ENCODE results near the gene PAQR4.

Gene PAQR4

DNA sequence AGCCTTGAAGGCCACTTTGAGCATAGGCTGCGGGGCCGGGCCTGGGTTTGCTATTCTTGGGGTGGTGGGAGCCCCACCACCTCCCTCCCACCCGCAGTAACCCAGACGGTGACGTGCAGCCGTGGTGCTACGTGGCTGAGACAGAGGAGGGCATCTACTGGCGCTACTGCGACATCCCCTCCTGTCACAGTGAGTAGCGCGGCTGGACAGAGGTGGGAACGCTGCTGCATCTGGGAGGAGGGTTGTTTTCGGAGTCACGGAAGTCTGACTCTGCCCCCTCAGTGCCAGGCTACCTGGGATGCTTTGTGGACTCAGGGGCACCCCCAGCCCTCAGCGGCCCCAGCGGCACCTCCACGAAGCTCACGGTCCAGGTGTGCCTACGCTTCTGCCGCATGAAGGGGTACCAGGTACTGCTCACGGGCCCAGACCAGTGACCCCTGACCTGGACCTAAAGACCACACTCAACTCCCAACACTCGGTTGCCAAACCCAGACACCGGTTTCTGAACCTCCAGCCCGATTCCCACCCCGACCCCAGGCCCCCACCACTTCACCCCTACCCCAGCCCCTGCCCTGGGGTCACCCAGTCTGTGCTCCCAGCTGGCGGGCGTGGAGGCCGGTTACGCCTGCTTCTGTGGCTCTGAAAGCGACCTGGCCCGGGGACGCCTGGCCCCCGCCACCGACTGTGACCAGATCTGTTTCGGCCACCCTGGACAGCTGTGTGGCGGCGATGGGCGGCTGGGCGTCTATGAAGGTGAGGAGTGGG is 2.9 kb upstream of the PAQR4 start:
- DNase-seq = no peak

DNA sequence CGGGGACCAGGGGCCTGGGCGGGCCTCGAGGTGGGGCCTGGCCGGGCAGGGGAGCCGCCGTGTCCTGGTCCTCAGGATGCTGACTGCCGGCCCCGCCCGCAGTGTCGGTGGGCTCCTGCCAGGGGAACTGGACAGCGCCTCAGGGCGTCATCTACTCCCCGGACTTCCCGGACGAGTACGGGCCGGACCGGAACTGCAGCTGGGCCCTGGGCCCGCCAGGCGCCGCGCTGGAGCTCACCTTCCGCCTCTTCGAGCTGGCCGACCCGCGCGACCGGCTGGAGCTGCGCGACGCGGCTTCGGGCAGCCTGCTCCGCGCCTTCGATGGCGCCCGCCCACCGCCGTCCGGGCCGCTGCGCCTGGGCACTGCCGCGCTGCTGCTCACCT is 2.3 kb upstream of the PAQR4 start:
- no peak for DNase-seq

DNA sequence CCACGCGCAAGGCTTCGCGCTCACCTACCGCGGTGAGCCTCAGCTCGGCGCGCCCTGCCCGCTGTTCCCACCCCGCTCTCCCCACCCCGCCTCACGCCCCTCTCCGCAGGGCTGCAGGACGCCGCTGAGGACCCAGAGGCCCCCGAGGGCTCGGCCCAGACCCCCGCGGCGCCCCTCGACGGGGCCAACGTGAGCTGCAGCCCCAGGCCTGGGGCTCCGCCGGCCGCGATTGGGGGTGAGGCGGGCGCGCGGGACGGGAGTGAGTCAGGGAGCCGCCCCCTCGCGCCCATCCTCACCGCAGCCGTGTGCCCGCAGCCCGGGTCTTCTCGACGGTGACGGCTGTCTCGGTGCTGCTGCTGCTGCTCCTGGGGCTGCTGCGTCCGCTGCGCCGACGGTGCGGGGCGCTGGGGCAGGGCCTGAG is 1.9 kb upstream of the PAQR4 start:
- DNase-seq = no peak

DNA sequence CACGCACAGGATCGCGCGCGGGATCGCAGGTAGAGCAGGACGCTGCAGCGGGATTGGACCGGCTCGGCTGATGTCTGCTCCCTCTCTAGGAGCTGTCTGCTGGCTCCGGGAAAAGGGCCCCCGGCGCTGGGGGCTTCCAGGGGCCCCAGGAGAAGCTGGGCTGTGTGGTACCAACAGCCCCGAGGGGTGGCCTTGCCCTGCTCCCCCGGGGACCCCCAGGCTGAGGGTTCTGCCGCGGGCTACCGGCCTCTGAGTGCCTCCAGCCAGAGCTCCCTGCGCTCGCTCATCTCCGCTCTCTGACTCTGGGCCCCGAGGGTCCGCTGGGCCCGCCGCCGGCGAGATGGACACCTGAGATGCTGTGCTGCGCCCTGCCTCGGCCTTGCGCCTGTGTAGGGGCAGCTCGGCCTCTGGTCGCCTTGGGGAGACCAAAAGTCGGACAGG is 1.4 kb upstream of the PAQR4 start:
- no peak for DNase-seq

DNA sequence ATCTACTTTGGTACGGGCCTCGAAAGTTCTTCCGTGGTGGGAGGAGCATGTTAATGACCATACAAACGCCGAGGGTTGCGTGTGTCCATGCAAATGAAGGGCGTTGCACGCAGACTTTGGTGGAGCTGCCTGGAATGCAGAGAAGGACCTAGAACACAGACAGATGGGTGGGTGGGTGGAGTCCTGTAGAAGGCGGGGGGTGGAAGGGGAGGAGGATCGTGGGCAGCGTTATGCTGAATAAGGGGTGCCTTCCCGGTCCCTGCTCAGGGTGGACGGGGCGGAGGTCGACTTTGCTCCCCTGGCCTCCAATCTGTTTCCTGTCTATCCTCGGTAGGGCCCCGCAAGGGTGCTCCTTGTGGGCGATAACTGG is 795 bp upstream of the PAQR4 start:
- DNase-seq = no peak

DNA sequence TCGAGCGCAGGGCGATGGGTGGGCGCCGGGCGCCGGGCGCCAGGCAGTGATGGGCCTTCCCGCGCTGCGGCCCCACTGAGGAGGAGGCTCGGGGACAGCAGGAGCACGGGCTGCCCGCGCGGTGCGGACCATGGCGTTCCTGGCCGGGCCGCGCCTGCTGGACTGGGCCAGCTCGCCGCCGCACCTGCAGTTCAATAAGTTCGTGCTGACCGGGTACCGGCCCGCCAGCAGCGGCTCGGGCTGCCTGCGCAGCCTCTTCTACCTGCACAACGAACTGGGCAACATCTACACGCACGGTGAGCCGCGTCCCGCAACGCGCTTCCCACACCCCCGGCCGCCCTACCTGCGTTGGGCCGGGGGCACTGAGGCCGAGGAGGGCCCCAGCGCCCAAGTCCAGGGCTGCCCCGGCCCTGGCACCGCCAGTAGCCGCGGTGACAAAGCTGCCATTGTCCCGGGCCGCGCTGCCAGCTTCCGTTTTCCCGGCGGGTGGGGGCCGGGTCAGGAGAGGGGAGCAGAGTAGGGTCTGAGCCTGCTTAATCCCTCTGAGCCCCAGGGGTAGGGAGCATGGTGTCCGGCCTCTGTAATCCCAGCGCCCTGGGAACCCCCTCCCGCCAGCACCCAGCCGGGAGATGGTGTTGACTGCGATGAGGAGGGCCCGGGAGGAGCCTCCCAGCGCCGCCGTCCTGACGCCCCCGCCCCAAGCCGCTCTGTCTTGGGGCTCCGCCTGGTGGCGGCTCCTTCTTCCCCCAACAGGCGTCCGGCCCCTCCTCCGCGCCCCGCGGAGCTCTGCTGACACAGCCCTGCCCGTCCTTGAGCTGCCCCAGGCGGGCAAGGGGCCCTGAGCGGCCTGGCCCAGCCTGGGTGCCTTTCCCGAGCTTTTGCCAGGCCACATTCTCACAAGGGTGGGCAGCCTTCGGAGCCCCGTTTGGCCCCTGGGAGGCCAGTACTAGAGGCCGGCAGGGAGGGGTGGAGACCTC is 685 bp downstream of the PAQR4 start:
- DNase-seq = peak; percentile 66

DNA sequence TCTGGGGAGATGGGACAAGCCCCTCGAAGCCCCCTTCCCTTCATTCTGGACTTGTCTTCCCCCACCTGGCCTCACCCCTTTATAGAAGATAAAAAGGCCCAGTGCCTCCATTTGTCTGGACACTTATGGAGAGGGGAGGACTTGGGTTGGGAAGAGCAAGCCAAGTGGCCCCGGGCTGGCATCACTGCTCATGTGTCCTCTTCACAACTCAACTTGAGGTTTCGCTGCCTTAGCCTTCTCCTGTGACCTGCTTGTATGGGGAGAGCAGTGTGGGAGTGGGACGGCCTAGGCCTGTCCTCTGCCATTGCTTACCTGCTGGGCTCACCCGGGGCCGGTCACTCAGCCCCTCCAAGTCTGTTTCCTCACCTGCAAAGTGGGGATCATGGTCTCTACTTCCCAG is 1.4 kb downstream of the PAQR4 start:
- no peak for DNase-seq

DNA sequence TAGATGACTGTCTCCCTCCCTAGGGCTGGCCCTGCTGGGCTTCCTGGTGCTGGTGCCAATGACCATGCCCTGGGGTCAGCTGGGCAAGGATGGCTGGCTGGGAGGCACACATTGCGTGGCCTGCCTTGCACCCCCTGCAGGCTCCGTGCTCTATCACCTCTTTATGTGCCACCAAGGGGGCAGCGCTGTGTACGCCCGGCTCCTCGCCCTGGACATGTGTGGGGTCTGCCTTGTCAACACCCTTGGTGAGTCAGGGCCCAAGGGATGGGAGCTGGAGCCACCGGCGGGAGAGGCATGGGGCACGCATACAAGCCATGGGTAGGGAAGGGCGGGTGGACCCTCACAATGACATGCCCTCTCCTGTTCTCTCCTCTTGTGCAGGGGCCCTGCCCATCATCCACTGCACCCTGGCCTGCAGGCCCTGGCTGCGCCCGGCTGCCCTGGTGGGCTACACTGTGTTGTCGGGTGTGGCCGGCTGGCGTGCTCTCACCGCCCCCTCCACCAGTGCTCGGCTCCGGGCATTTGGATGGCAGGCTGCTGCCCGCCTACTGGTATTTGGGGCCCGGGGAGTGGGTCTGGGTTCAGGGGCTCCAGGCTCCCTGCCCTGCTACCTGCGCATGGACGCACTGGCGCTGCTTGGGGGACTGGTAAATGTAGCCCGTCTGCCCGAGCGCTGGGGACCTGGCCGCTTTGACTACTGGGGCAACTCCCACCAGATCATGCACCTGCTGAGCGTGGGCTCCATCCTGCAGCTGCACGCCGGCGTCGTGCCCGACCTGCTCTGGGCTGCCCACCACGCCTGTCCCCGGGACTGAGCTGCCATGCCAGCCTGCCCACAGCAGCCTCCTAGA is 2.2 kb downstream of the PAQR4 start:
- DNase-seq = no peak

DNA sequence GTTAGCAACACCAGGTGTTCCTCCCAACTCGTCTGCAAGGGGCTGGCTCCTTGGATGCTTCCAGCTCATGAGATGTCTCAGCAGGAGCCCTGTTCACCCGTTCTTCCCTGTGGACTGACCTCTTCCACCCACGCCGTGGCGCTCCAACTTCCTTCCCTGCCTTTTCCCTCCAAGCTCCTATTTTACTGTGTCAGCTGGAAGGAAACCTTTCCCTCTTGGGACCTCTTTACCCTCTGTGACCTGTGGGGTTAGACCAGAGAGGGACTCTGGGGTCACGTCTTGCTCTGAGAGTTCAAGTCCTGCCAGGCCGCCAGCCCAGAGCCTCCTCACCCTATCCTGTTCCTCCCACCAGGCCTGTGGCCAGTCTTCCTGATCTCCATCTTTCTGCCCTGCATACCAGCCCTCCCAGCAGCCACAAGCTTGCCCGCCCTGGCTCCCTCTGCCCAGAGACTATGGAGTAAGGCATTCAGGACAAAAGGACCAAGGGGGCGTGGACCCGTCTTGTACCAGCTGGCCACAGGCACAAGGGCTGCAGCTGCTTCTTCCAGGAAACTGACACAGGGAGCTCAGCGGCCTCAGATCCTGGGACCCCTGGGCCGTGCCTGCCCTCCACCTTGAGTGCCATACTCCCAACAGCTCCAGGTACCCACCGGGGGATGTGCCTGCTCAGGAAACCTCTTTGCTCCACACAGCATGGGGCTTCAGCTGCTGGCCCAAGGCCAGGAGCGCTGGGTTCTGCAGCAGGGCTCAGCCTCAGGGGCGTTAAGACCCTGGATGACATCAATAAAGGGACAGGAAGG is 3.0 kb downstream of the PAQR4 start:
- DNase-seq = no peak

DNA sequence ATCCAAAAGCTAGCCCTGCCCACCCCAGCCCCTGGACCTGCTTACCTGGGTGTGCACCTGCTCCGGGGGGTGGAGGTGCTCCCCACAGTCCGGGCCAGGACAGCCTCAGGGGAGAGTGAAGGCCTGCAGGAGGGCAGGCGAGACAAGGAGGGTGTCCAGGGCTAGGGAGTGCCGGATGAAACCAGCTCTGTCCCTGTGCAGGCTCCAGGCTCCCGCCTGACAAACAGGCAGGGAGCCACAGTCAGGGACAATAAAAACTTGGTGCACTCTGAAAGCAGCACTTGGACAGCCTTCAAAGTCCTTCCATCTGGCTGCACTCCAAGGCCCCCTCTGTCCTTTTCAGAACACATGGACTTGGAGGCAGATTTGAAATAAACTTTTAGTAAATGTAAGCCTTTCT is 3.9 kb downstream of the PAQR4 start:
- DNase-seq = peak; percentile 69

DNA sequence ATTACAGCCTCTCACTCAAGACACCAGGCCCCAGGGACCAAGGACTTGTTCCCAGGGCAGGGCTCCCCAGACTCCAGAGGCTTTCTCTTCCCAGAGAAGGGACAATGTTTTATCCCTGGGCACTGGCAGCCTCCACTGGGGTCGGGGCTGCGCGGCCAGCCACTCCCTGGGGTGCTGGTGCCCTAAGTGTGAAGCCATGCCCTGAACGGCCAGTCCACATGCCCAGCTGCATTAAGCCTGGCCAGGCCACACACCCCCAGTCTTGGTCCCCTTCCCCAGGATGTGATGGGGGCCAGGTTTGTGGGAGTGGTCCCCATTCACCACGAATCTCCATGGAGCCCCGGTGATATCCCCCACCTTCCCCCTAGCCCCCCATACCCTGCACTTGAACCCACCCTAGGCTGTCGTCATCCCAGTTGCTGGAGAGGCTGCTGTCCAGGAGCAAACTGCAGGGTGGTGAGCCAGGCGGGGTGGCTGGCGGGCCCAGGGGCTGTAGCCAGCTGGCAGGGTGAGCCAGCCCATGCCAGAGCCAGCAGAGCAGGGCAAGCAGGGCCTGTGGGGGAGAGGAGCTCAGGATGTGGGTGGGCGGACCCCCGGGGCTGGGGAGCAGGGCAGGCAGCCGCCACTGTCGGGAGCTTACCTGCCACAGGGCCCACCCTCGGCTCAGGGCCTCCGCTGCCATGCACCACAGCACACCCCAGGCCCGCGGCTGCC is 4.6 kb downstream of the PAQR4 start:
- DNase-seq = peak; percentile 37

DNA sequence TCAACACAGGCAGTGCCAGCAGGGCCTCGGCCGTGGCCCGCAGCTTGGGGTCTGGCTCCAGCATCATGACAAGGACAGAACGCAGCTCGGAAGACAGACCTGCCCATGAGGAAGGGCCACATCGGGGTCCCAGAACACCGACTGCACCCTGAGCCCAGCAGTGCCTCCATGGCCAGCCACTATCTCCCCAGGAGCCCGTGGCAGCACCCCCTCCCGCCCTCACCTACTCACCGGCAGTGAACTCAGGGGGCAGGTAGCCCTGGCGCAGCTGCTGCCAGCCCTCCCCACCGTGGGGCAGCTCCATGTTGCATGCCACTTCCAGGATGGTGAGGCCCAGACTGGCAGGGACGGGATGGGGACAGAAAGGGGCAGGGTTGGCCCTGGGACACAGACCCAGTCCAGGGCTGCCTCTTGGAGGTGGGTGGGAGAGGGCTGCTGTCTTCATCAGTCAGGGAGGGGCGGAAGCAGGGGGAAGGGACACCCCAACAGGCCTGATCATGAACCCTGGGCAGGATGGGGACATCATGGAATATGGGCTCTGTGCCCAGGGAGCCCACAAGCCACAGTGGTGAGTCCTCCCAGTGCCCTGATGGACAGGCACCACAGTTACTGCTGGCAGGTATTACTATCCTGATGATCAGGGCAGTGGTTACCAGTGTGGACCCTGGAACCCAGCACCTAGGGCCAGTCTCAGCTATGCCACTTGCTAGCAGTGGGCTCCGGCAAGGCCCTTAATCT is 5.3 kb downstream of the PAQR4 start:
- no peak for DNase-seq

DNA sequence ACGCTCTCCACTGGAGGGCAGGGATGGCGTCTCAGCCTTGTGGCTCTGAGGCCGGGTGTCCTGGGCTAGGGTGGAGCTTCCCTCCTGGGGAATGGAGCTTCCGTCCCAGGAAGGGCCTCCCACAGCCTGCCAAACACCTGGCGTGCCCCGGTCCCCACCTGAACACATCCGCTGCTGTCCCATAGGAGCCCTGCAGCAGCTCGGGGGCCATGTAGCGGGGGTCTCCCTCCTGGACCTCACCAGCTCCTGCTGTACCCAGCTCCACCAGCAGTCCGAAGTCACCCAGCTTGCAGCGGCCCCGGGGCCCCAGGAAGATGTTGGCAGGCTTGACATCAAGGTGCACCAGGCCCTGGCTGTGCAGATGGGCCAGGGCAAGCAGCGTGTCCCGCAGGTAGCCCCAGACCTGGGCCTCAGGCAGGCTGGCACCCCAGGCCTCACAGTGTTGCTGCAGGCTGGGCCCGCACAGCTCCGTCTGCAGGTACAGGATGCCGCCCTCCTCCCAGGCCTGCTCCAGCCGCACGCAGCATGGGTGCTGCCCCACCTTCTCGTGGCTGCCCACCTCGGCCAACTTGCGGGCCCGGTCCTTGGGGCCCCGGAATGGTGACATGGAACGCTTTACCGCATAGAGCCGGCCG is 6.1 kb downstream of the PAQR4 start:
- DNase-seq = no peak

DNA sequence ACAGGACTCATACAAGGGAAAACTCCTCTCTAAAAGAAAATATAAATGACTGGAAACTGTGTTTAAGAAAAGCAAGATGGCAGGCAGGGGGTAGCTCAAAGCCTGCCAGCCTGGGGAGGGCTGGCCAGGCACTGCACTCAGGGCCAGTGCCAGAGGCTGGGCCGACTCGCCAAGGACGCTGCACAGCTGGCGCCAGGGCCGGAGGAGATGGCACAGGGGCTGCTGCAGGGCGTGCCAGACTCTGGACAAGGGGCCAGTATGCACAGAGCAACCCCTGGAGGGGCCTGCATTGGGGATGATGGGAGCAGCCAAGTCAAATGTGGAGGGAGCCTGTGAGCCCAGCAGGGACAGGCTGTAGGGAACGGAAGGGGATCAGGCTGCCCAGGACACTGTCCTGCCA is 7.1 kb downstream of the PAQR4 start:
- peak; percentile 18 for DNase-seq

DNA sequence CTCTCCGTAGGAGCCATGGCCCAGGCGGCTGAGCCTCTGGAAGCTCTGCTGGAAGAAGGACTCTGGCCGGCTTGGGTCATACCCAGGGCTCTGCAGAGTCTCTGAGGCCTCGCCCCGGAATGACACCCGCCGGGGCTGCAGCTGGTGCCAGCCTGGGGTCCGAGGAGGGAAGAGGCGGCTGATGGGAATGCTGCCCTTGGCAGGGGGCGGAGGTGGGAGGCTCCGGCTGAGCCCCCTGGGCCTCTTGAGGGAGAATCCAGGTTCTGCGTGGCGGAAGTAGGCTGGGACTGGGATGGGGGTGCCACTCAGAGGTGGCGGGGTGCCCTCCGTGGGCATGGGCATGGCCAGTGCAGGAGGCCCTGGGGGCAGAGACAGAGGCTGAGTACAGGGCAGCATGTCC is 7.5 kb downstream of the PAQR4 start:
- DNase-seq = no peak

DNA sequence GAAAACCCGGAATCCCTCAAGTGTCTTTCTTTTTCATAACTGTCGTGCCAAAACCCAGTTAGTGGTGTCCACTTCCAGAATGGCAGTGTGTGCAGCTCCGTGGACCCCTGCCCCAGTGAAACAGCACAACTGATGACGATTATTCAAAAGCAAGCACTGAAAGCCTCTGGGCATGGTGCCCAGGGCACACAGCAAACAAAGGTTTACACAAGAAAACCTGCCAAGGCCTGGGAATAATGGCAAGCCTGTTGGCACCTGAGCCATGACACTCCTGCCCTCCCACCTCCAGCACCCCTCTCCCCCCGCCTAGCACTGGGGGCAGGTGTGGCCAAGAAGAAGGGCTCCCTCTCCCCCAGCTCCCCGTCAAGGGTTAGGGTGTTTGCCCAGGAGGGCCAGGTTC is 8.3 kb downstream of the PAQR4 start:
- DNase-seq = peak; percentile 41

DNA sequence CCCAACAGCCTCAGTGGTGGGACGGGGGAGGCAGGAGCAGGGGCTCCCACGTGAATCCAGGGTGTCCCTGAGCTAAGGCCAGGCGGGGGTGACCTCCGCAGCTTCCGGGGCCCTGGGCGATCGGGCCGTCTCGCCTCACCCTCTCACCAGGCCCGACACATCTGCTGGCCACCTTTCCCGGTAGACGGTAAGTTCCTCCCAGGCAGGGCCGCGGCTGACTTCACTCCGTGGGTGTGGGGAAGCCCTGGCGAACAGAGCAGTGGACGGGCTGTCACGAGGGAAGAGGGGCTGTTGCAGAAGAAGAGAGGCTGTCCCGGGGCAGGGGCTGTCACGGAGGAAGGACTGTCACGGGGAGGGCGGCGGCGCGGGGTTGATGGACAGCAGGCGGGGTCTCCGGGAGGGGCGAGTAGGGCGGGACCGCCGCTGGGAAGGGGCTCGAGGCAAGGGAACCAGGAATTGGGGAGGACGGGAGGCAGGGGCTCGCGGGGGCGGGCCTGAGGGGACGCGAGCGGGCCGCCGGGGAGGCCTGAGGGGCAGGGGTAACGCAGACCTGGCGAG is 10.6 kb downstream of the PAQR4 start:
- no peak for DNase-seq

DNA sequence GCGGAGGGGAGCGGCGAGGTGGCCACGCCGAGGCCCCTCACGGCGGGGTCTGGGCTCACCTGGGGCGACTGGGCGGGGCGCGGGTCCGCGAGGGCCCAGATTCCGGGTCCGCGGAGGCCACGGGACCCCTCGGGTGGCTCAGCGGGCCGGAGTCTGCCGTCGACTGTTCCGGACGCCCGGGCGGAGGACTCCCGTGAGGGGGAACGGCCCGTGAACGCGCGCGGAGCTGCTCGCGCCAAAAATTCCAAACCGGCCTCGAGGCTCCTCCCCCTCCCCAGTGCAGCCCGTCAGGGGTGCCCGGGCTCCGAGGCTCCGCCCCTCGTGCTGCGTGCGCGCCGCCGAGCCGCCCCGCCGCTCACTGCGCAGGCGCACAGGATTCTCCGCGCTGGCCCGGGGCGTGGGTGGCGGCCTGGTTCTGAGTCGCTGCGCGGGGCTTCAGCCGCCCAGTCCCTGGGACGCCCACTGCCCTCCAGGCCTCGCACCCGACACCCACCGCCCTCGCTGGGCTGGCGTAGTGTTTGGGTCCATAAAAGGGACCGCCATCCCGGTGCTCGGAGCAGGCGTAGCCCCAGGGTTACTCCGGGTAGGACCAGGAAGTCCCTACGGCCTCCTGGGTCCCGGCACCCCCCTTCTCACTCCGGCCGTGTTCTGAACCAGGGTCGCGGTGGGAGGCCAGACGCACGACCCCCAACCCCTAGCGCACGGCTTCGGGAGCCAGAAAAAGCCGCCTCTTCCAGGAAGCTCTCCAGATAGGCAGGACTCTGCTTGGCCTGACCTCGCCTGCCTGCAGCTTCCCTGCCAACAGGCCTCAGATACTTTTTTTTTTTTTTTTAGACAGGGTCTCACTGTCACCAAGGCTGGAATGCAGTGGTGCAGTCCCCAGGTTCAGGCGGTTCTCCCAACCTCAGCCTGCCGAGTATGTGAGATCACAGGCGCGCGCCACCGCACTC is 11.4 kb downstream of the PAQR4 start, which contains the start of gene PKMYT1:
TSS of gene PKMYT1 (minus strand) at position 220 of the 950 bp plus-strand sequence. CDS start 789 bp downstream, outside the sequence.
- DNase-seq = peak; percentile 89

Measured in midbrain (tissue), 1 donor.